HG02763 (cell line): ENCODE data around the gene PPP1R1C.

Source experiments
- ATAC-seq: cut with Tn5 transposase; IDR thresholded peaks from one replicate; pipeline ENCODE4 v1.9.1; 2021; ENCODE audit warnings: mild to moderate bottlenecking, moderate library complexity; ENCODE audit not compliant: unreplicated experiment

The PPP1R1C gene

GRCh38 chr2:182058056-182058455 is 72.4 kb downstream of the PPP1R1C start:
- ATAC-seq, result no peak

GRCh38 chr2:182061739-182062138 is 76.1 kb downstream of the PPP1R1C start:
- no peak for ATAC-seq

DNA sequence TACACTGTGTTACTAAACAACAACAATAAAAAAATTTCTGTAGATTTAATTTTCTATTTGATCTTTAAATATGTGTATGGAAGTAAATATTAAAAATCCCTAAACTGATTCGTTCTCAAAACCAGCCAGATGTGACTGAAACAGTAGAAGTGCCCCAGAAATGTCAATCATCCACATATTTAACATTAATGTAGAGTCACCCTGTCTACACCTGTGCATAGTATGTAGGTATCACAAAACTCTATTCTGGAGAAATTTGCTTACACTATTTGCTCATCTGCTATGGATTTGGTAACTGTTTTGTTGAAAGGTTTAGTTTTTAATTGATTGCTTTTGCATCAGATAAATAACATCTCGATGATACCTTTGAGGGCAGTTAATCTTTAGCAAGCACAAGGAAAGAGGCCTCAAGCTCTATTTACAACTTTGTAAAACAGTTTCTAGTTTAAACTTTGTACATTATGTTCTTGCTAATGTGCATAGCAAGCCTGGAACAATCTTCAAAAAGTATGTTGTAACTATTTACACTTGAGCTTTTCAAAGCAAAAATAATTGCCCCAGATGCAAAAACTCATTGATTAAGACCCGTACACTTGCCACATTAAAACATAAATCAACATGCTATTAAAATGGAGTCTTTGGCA is 76.8 kb downstream of the PPP1R1C start:
- ATAC-seq, result no peak

- no peak for ATAC-seq
Measured at GRCh38 chr2:182064019-182064778, 78.5 kb downstream of the PPP1R1C start.

DNA sequence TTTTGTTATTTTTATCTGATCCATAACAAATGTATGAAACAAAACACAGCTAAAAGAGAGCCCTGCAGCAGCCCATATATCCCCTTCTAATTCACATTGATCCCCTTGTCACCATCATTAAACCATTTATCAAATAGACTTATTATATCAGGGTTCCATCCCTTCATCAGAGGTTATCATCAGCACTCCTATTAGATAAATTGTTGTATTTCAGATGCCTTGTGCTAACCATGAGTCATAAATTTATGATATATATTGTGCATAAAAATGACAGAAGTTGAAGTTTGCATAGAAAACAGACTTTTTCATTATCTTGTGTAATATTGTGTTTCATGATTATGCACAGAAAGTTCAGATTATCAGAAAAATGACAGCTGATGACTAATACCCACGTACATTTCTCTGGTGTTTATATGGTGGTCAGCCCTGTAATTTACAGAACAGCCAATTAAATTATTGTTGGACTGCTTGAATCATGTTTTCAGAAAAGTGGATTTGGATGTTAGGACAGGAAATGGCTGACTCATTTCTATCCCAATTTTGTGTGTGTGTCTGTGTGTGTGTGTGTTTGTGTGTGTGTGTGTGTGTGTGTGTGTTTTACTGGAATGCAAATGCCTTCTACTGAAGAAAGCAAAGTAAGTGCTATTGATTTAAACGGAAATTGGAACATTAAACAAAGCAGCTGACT is 80.9 kb downstream of the PPP1R1C start:
- ATAC-seq, result no peak

- ATAC-seq, result no peak
Measured at GRCh38 chr2:182067393-182067792, 81.7 kb downstream of the PPP1R1C start.

DNA sequence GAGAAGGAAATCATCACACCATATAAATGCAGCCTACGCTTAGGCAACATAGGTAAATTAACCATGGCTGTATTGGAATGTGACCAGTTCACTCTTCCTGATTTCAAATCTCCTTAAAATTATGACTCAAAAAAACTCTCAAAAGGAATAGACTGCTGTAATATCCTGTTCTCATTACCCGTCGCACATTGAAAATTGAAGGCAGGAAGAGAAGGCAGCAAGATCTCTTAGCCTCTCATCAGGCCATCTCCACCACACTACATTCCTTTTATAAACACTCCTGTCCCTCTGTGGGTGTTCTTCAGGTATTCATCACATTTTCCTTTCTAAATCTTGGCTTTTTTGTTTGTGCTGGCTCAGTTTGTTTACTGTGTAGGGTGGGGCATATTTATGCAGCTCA is 83.2 kb downstream of the PPP1R1C start:
- no peak for ATAC-seq

GRCh38 chr2:182069416-182069815 is 83.8 kb downstream of the PPP1R1C start:
- ATAC-seq, result no peak

- ATAC-seq, result no peak
Measured at GRCh38 chr2:182069908-182070307, 84.3 kb downstream of the PPP1R1C start.

DNA sequence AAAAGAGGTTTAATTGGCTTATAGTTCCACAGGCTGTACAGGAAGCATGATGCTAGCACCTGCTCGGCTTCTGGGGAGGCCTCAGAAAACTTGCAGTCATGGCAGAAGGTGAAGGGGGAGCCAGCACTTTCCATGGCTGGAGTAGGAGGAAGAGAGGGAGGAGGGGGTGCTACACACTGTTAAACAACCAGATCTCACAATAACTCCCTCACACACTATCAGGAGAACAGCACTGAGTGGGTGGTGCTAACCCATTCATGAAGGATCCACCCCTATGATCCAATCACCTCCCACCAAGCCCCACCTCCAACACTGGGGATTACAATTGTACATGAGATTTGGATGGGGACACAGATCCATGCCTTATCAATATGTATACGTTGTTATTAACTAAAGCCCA is 85.1 kb downstream of the PPP1R1C start:
- no peak for ATAC-seq

DNA sequence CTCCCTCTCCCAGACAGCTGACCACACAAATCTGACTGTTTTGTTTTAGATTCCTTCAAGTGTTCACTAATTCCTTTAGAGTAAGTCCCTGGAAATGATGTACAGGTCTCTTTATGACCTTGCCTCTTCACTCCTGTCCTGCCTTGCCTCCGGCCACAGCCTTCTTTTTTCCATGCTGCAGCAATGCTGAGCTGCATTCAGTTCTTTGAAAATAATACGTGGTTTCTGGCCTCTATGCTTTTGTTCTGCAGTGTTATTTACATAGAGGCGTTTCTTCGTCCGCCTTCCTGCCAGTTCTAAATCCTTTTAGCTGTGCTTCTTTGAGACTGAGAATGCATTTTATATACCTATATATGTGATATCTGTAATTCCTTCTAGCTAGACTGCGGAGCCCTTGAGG is 87.2 kb downstream of the PPP1R1C start:
- ATAC-seq, result no peak

DNA sequence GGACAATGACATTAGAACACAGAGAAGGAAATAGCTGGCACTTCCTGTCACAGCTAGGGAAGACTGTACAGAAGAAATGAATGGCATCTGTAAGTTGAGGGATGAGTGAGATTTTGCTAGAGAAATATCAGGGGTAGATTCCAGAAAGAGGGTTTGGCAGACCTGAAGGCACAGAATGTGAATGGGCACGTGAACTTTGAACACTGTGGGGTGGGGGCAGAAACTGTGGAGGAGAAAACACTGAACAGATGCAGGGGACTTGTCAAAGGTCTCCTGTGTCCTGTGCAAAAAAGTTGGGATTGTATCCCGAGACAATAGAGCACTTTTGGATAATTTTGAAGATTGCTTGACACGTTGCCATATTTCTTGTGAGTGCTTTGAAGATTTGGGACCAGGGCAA is 88.0 kb downstream of the PPP1R1C start:
- ATAC-seq, result no peak

DNA sequence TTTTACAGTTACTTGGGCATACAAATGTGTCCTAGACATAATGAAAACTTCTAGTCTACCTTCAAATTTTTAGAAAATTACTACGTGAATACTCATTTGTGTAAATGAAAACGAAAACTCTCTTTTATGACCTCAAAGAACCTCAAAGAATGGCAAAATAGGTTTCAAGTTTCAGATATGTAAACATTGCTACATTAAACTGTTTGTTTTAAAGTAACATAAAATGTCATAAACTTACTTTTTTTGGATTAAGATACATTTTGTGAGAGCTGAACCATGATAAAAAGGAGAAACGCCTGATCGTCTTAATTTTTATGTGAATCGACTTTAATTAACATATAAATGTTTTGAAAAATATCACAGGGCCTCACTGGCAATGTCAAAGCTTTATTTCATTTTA is 91.4 kb downstream of the PPP1R1C start:
- no peak for ATAC-seq

DNA sequence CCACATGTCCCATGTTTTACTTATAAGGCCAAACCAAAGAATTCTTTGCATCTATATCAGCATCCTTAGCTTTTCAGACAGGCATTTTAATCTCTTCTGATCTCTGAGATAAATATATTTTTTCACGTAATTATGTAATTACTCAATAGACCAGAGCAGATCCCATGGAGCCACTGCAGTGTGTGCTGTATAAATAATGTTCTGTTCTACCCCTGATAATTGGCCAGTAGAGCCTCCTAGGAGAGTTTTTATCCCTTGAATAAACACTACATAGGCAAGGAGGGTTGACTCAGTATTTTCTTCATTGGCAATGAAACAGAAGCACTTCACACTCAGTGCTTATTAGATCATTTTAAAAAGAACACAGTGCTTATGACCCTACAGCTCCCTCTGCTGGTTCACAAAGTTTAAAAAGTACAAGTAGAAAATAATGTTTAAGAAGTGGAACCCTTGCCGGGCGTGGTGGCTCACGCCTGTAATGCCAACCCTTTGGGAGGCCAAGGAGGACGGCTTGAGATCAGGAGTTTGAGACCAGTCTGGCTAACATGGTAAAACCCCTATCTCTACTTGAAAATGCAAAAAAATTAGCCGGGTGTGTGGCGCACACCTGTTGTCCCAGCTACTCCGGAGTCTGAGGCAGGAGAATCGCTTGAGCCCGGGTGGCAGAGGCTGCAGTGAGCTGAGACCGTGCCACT is 91.9 kb downstream of the PPP1R1C start:
- ATAC-seq, result peak; percentile 57

GRCh38 chr2:182078988-182079602 is 93.4 kb downstream of the PPP1R1C start:
- no peak for ATAC-seq

- no peak for ATAC-seq
Measured at GRCh38 chr2:182080493-182080892, 94.8 kb downstream of the PPP1R1C start.

DNA sequence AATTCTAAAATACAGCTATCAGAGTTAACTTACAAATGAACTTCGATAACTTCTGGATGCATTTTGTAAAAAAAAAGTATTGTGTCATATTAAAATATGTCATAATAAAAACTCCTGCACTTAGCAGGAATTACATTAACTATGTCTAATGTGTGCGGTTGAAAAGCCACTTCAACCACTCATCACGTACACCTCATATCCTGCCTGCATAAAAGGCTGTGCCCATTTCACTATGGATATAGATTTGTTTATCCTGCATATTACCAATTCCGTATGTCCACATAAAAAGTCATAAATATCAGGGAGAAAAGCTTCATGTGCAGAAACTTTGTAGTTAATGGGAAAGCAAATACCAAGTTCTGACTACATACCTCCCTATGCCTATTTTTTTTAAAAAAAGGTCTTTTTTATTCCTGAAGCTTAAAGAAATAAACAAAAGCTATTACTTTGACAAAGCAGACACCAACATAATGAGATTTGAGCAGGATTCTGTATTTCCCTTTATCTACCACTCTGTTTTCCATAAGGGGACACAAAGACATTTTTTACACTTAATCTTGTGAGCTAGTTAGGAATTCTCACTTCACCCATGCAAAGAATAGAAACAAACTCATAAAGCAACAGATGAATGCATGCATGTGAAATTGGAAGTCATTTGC is 96.1 kb downstream of the PPP1R1C start:
- no peak for ATAC-seq

DNA sequence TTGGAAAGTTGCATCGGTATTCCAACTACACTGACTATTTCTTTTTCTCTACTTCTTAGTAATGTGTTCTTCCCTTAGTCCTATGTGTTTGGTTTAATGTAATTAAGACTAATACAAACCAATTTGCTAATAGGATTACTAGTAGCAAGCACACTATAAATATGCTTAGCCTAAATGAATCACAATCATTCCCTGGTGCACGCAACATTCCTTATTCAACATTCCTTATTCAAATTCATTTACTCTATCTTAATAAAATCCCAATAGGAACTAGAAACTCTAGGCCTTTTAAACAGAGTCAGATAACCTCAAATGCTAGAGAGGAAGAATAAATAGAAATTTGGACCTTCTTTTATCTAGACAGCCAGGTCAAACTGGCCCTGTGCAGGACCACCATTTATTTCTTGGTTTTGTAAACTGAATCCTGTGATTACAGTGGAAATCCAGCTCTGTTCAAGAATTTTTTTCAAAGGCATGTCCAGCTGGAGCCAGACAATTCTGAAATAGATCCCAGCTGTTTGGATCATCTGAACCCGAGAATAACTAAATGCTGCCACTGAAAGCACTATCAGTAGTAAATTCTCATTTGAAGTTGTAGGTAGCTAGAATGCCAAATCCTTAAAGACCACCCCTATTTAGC is 103.1 kb downstream of the PPP1R1C start:
- ATAC-seq, result no peak

- no peak for ATAC-seq
Measured at GRCh38 chr2:182090486-182090885, 104.8 kb downstream of the PPP1R1C start.

GRCh38 chr2:182097571-182098164 is 112.0 kb downstream of the PPP1R1C start:
- no peak for ATAC-seq
